NCI-H187 treated with DMSO at 0.1 percent for 48 hours (cell line): ENCODE results near the gene BOD1L2.

Experiments used
- DNase-seq: peaks from one replicate; lab custom pipeline; 2025; lab: John Stamatoyannopoulos, UW

The BOD1L2 gene

GRCh38 chr18:57150081-57150480, 3.2 kb downstream of the BOD1L2 start:
- DNase-seq, result no peak

GRCh38 chr18:57150828-57151227, 3.9 kb downstream of the BOD1L2 start:
- DNase-seq, result no peak

GRCh38 chr18:57154191-57154830, 7.4 kb downstream of the BOD1L2 start:
- DNase-seq, result no peak

GRCh38 chr18:57164401-57164800, 17.5 kb downstream of the BOD1L2 start:
- DNase-seq, result no peak

- DNase-seq, result no peak
Observed at GRCh38 chr18:57167617-57168308, 20.9 kb downstream of the BOD1L2 start.

- no peak for DNase-seq
Observed at GRCh38 chr18:57171026-57171425, 24.1 kb downstream of the BOD1L2 start.

- no peak for DNase-seq
Observed at GRCh38 chr18:57175532-57175931, 28.6 kb downstream of the BOD1L2 start.

GRCh38 chr18:57185434-57185833, 38.5 kb downstream of the BOD1L2 start:
- DNase-seq, result no peak

GRCh38 chr18:57188851-57189557, 42.1 kb downstream of the BOD1L2 start:
- no peak for DNase-seq

GRCh38 chr18:57190026-57190425, 43.1 kb downstream of the BOD1L2 start:
- no peak for DNase-seq

GRCh38 chr18:57194070-57194469, 47.2 kb downstream of the BOD1L2 start:
- no peak for DNase-seq

- DNase-seq, result no peak
Observed at GRCh38 chr18:57194622-57195021, 47.7 kb downstream of the BOD1L2 start.

GRCh38 chr18:57195341-57195740, 48.5 kb downstream of the BOD1L2 start:
- DNase-seq, result no peak

- DNase-seq, result no peak
Observed at GRCh38 chr18:57197261-57197660, 50.4 kb downstream of the BOD1L2 start.

GRCh38 chr18:57198073-57198472, 51.2 kb downstream of the BOD1L2 start:
- no peak for DNase-seq
